Motor neuron (in vitro differentiated cells): ENCODE measurements around the gene SRA1. TPM values are rescaled to one million over a fixed set of nuclear protein-coding genes. Genes with fewer than 3 reads are reported as not detected.
"Not testable (repeated sequence)": the region's sequence is repeated elsewhere in the genome, so short reads cannot be mapped to it uniquely, and the experiment has no call there.

Experiments used
- ATAC-seq, 8 experiments: fragments of 200-7000 bp; cut with Tn5 transposase; replicated peaks in 6 of 8; 2 replicates each; pipeline ENCODE4 v1.8.0; 2021; ENCODE audit warnings: mild to moderate bottlenecking in 8 of 8, moderate library complexity in 8 of 8
- H3K27ac ChIP-seq, 2 donors: fragments of 250-450 bp; sonication (Bioruptor Pico); 2 replicates each; pipeline ENCODE4 v1.9.0; 2021; ENCODE audit warnings: antibody characterized with exemption in 2 of 2, mild to moderate bottlenecking in 2 of 2, moderate library complexity in 1 of 2
- H3K4me1 ChIP-seq, 2 donors: fragments of 250-450 bp; sonication (Bioruptor Pico); replicated peaks in 1 of 2; 2 replicates each; pipeline ENCODE4 v1.6.1; 2021; ENCODE audit warnings: antibody characterized with exemption in 2 of 2, mild to moderate bottlenecking in 2 of 2, moderate library complexity in 1 of 2
- H3K4me3 ChIP-seq, 5 donors: fragments of 250-450 bp; sonication (Bioruptor Pico); 2 replicates each; pipeline ENCODE4 v1.9.0; 2021; ENCODE audit warnings: antibody characterized with exemption in 5 of 5, mild to moderate bottlenecking in 5 of 5, moderate library complexity in 4 of 5
- WGBS, 10 experiments: fragments of 450-650 bp; shearing (Covaris generic); methylation state at CpG; one replicate each; pipeline ENCODE4 v1.0.0; 2022; 5-methylcytosine and 5-hydroxymethylcytosine counted together
- in situ Hi-C, 9 experiments: fragments of 400-800 bp; cut with MboI; loops; one replicate each; pipeline ENCODE4 v1.15.0; 2021; ENCODE audit warnings: low sequenced_read_pairs in 9 of 9, low pct_unique_long_range_greater_than_20kb in 2 of 9; ENCODE audit not compliant: unreplicated experiment in 9 of 9
- total RNA-seq, 8 experiments: library from RNA; unstranded; fragments of 300-600 nt; gene quantifications; 2 replicates each; pipeline versions ENCODE4 v1.2.3 to v1.2.4, GENCODE V29; 2022

SRA1 gene
- total RNA-seq, 8 experiments from 2014 or later = 29.1 to 97.6 (median 47.4) TPM

DNA sequence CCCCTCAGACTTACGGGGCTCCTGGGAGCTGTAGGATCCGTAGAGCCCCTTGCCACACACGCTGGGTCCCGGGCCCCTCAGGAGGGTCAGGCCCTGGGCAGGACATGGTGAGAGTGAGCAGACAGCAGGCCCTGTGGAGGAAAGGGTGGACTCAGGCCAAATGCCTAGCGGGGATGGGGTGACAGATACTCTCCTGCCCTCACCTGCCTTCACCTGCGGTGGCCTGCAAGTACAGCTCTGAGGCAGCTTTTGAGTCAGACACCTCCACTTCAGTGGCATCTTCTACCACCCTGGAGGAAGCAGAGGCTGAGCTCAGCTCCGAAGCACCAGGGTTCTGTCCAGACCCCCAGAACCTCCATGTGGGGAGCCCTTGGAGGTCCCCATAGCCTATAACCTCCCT, 33.6 kb upstream of the SRA1 start:
- in situ Hi-C loops = no loop called here
- Histone ChIP-seq H3K4me1 (no peaks in the 10 kb centered on the region), H3K27ac (no peak overlapping the region), H3K4me3 (no peak overlapping the region)
- ATAC-seq = no peak
- WGBS, 10 experiments = 60 to 100% (median 73%) methylated on average over 1 to 4 of the region's 7 CpGs; no CpG with 5 or more reads in 5 of the 10 experiments

DNA sequence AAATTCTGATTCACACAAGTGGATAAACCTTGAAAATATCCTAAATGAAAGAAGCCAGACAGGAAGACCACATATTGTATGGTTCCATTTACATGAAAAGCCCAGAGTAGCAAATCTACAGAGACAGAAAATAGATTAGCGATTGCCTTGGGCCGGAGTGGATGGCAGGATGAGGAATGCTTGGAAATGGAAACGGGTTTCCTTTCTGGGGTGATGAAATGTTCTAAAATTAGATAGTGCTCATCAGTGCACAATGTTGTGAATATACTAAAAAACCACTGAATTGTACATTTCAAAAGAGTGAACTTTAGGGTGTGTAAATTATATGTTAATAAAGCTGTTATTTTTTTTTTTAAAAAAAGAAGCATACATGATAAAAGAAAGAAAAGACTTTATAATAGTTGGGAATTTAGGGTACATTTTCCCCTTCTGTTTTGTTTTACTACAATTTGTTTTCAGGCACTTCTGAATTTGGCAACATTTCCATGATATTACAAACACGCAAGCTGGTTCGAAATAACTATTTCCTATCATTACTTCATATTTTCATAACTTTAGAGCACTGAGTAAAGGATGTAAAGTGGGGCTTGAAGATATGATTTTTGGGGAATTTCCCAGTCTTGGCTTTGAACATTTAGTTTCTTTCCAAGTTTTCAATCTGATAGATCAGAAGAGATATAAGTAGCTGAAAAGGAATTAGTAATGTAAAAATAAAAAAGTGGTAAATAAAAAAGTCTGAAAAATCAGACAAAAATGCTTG, 31.2 kb upstream of the SRA1 start:
- Histone ChIP-seq H3K4me1 (no peaks in the 10 kb centered on the region), H3K4me3 (no peak overlapping the region), H3K27ac (no peak overlapping the region)
- ATAC-seq = peak in 3 of 8 experiments; percentile 83 to 92 (median 90)
- 7 to 100% (median 85%) methylated on average over 1 to 5 of the region's 5 CpGs for WGBS, 10 experiments
- in situ Hi-C loops = no loop called here

- in situ Hi-C loops = no loop called here
- peak in 3 of 8 experiments; percentile 16 to 27 (median 16) for ATAC-seq
- no peak overlapping the region for H3K4me3 ChIP-seq
- H3K27ac ChIP-seq = no peak overlapping the region
- WGBS, 10 experiments = 80 to 100% (median 100%) methylated on average over 1 of the region's 1 CpG; no CpG with 5 or more reads in 5 of the 10 experiments
- no peaks in the 10 kb centered on the region for H3K4me1 ChIP-seq
Measured at GRCh38 chr5:140587495-140587894, 30.2 kb upstream of the SRA1 start.

DNA sequence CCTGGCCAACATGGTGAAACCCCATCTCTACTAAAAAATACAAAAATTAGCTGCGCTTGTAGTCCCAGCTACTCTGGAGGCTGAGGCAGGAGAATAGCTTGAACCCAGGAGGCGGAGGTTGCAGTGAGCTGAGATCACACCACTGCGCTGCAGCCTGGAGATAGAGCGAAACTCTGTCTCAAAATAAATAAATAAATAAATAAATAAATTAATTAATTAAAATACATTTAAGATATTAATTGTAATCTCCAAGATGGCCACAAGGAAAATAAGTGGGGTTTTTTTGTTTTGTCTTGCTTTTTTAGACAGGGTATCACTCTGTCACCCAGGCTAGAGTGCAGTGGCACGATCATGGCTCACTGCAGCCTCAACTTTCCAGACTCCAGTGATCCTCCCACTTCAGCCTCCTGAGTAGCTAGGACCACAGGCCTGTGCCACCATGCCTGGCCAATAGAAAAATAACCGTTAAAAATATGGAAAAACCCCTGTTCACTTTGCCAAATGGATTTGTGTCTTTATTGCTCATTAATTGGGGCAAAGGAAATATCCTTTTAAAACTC, 22.0 kb upstream of the SRA1 start:
- in situ Hi-C loops = loop anchor here in 1 of 9 experiments (10.0 kb wide), 1 partner anchor 56 kb away; the partner anchor contains the start of genes CD14 and TMCO6
- WGBS, 10 experiments = 53 to 93% (median 71%) methylated on average over 1 to 5 of the region's 6 CpGs
- not testable (repeated sequence) for H3K4me1 ChIP-seq, H3K27ac ChIP-seq, ATAC-seq, H3K4me3 ChIP-seq

- H3K4me1 ChIP-seq = no peaks in the 10 kb centered on the region
- ATAC-seq = no peak
- no peak overlapping the region for H3K4me3 ChIP-seq
- in situ Hi-C loops = loop anchor here in 1 of 9 experiments (10.0 kb wide), 1 partner anchor 58 kb away; the partner anchor contains the start of genes CD14 and TMCO6
- no peak overlapping the region for H3K27ac ChIP-seq
- WGBS, 10 experiments = 17 to 100% (median 66%) methylated on average over 1 to 2 of the region's 2 CpGs
Measured at GRCh38 chr5:140576776-140577201, 19.5 kb upstream of the SRA1 start.

DNA sequence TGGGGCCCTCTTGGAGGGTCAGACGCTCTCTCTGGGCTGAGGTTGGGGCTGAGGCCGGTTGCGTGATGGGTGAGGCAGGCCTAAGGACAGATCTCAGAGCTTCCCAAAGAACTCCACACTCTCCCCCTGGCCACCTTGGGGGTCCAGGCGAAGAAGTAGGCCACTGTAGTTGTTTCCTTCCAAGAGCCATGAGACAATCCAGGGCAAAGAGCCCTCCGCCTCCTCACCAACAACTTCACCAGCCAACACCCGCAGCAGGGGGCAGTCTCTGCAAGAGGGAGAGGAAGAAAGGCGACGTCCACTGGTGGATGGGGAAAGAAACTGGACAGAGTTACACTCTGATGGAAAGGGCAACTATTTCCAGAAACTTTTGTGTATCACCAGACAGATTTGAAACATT, 18.0 kb upstream of the SRA1 start:
- 0 to 86% (median 80%) methylated on average over 1 to 4 of the region's 8 CpGs; no CpG with 5 or more reads in 3 of the 10 experiments for WGBS, 10 experiments
- Histone ChIP-seq H3K4me1 (no peaks in the 10 kb centered on the region), H3K27ac (no peak overlapping the region), H3K4me3 (no peak overlapping the region)
- in situ Hi-C loops = loop anchor here in 1 of 9 experiments (10.0 kb wide), 1 partner anchor 59 kb away; the partner anchor contains the start of genes CD14 and TMCO6
- ATAC-seq = peak in 3 of 8 experiments; percentile 61 to 90 (median 90)

DNA sequence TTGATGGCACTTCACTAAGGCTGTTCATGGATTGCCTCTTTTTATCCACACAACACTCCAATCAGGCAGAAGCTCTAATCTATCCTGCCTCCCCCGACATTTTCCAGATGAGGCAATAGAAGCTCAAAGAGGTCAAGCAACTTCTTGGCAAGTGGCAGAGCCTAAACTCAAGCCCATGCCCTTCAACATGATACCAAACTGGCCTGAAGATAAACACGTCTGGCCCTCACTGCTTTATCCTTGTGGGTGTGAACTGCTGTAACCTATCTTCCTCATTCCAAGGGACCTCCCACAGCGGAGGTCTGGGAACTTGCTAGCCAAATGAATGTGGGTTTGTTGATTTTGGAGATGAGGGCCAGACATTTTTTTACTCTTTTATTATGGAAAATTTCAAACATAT, 16.9 kb upstream of the SRA1 start:
- in situ Hi-C loops = loop anchor here in 4 of 9 experiments (10.0 to 25.0 kb wide), 3 partner anchors 61 to 113 kb away; partner anchors contain the start of genes DND1 (in 2 of the 4), WDR55 (in 2 of the 4), CD14 (in 1 of the 4) and HARS1 (in 1 of the 4)

GRCh38 chr5:140573683-140574082, 16.4 kb upstream of the SRA1 start:
- WGBS, 10 experiments = 80 to 90% methylated on average over 2 to 5 of the region's 7 CpGs; no CpG with 5 or more reads in 8 of the 10 experiments
- in situ Hi-C loops = loop anchor here in 4 of 9 experiments (10.0 to 25.0 kb wide), 3 partner anchors 61 to 114 kb away; partner anchors contain the start of genes DND1 (in 2 of the 4), WDR55 (in 2 of the 4), CD14 (in 1 of the 4) and HARS1 (in 1 of the 4)
- H3K4me1 ChIP-seq = no peaks in the 10 kb centered on the region
- no peak for ATAC-seq
- no peak overlapping the region for H3K4me3 ChIP-seq
- no peak overlapping the region for H3K27ac ChIP-seq

More for the DNA sequence above, 16.9 kb upstream of the SRA1 start:
- WGBS, 10 experiments = 38 to 100% (median 78%) methylated on average over 1 to 2 of the region's 3 CpGs; no CpG with 5 or more reads in 3 of the 10 experiments
- H3K4me3 ChIP-seq = no peak overlapping the region
- H3K27ac ChIP-seq = no peak overlapping the region
- no peaks in the 10 kb centered on the region for H3K4me1 ChIP-seq
- no peak for ATAC-seq

DNA sequence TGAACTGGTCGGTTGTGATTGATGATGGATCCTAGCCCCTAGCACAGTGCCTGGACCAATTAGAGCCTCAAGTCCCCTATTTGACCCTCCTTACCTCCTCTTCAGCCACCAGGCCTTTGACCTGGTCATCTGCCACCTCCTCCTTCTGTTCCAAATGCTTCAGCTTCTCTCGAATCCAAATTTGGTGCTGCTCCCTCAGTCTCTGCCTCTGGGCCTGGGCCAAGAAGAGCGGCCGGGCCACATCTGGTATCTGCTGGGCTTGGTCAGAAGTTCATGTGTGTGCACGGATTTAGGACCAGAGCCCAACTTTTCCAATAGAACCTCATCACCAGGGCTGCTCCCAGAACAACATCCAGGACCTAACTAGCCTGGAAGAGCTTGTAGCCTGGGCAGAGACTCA, 13.8 kb upstream of the SRA1 start:
- Histone ChIP-seq H3K4me3 (no peak overlapping the region), H3K4me1 (no peaks in the 10 kb centered on the region), H3K27ac (no peak overlapping the region)
- ATAC-seq = peak in 1 of 8 experiments; percentile 38
- WGBS, 10 experiments = 20 to 100% (median 81%) methylated on average over 1 to 5 of the region's 5 CpGs; no CpG with 5 or more reads in 5 of the 10 experiments
- in situ Hi-C loops = loop anchor here in 4 of 9 experiments (10.0 to 25.0 kb wide), 3 partner anchors 64 to 116 kb away; partner anchors contain the start of genes DND1 (in 2 of the 4), WDR55 (in 2 of the 4), CD14 (in 1 of the 4) and HARS1 (in 1 of the 4)

DNA sequence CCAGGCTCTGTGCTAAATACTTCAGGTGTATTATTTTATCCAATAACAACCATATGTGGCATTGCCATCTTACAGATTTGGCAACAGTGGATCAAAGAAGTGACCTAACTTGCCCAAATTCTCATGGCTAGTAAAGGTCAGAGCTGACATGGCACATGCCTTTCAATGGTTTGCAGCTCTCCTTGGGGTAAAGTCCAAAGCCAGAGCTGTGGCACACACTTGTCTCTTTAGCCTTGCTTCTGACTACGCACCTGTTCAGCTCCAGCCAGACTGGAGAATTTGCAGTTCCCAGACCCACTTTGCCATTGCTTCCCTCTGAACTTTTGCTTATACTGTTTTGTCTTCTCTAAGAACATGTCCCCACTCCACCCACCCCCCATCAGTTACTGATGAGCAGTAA, 13.2 kb upstream of the SRA1 start:
- WGBS, 10 experiments = 83 to 100% (median 100%) methylated on average over 1 of the region's 1 CpG; no CpG with 5 or more reads in 4 of the 10 experiments
- in situ Hi-C loops = loop anchor here in 4 of 9 experiments (10.0 to 25.0 kb wide), 3 partner anchors 64 to 117 kb away; partner anchors contain the start of genes DND1 (in 2 of the 4), WDR55 (in 2 of the 4), CD14 (in 1 of the 4) and HARS1 (in 1 of the 4)
- Histone ChIP-seq H3K4me3 (no peak overlapping the region), H3K27ac (no peak overlapping the region), H3K4me1 (peaks cover 4 to 5% of the 10 kb centered on the region in 2 donors)
- no peak for ATAC-seq

DNA sequence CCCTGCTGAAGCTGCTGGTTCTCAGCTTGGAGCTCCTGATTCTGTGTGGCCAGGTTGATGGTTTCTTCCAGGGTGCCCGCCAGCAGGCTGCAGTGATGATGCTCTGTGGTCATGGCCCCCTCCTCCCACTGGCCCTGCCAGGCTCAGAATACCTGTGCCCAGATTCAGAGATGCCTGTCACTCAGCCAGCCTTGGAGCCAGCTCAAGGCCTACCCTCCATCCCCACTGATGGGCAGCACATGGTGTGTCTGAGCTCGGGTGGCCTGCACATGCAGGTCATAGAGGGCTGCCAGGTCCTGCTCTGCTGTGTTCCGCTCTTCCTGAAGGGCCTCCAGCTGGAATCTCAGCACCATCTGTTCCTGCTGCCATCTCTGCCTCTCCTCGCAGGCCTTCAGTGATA, 12.8 kb upstream of the SRA1 start:
- in situ Hi-C loops = loop anchor here in 4 of 9 experiments (10.0 to 25.0 kb wide), 3 partner anchors 65 to 117 kb away; partner anchors contain the start of genes DND1 (in 2 of the 4), WDR55 (in 2 of the 4), CD14 (in 1 of the 4) and HARS1 (in 1 of the 4)
- H3K4me1 ChIP-seq = peaks cover 7 to 8% of the 10 kb centered on the region in 2 donors
- WGBS, 10 experiments = 0 to 92% (median 83%) methylated on average over 1 to 2 of the region's 4 CpGs; no CpG with 5 or more reads in 5 of the 10 experiments
- H3K27ac ChIP-seq = no peak overlapping the region
- ATAC-seq = no peak
- no peak overlapping the region for H3K4me3 ChIP-seq

- Histone ChIP-seq H3K4me3 (no peak overlapping the region), H3K27ac (no peak overlapping the region), H3K4me1 (peaks cover 7 to 8% of the 10 kb centered on the region in 2 donors)
- 57 to 96% (median 85%) methylated on average over 1 to 4 of the region's 4 CpGs; no CpG with 5 or more reads in 3 of the 10 experiments for WGBS, 10 experiments
- ATAC-seq = no peak
- in situ Hi-C loops = loop anchor here in 3 of 9 experiments (25.0 kb wide), 2 partner anchors 93 to 118 kb away; partner anchors contain the start of genes DND1 (in 2 of the 3), WDR55 (in 2 of the 3), HARS1 (in 1 of the 3) and HARS2 (in 1 of the 3)
Measured at GRCh38 chr5:140569197-140569596, 11.9 kb upstream of the SRA1 start.
